Skeletal muscle cell (primary cell): Measurements from ENCODE around the gene GDPD1.
"Not testable (repeated sequence)": the region's sequence is repeated elsewhere in the genome, so short reads cannot be mapped to it uniquely, and the experiment has no call there.

ENCODE experiments used
- DNase-seq: peaks from one replicate; pipeline ENCODE4 v3.0.0-alpha.2; 2010; ENCODE audit warnings: low read depth
- H3K4me3 ChIP-seq: 2 replicates; pipeline ENCODE4 v1.5.1; 2011; ENCODE audit warnings: low read depth, mild to moderate bottlenecking, control low read depth, low read length, moderate library complexity

Gene GDPD1

GRCh38 chr17:59310263-59310920 is 90.1 kb downstream of the GDPD1 start:
- no peak overlapping the region for H3K4me3 ChIP-seq
- DNase-seq = no peak

- DNase-seq = no peak
- no peak overlapping the region for H3K4me3 ChIP-seq
These were observed 90.7 kb downstream of the GDPD1 start for GRCh38 chr17:59311051-59311468.

- DNase-seq = not testable (repeated sequence)
These were observed 91.2 kb downstream of the GDPD1 start for GRCh38 chr17:59311521-59311920.

GRCh38 chr17:59315866-59316265 is 95.6 kb downstream of the GDPD1 start:
- DNase-seq = no peak
- H3K4me3 ChIP-seq = no peak overlapping the region

More at GRCh38 chr17:59311521-59311920, 91.2 kb downstream of the GDPD1 start:
- not testable (repeated sequence) for H3K4me3 ChIP-seq
